WTC11 (cell line): ENCODE results near the gene SCN9A. TPM values are rescaled to one million over a fixed set of nuclear protein-coding genes. Genes with fewer than 3 reads are reported as not detected.
A peak's percentile ranks its signal among the peaks of the same experiment; 100 is the strongest.

ENCODE experiments used
- ATAC-seq: fragments of 200-7000 bp; cut with Tn5 transposase; 2 replicates; pipeline ENCODE4 v1.10.0; 2021; ENCODE audit warnings: mild to moderate bottlenecking, moderate library complexity
- CTCF ChIA-PET: fragments of 300-600 bp; sonication (Branson Sonifier 250); formaldehyde crosslinking; loops from one replicate; lab custom pipeline; 2021; ENCODE audit warnings: antibody characterized with exemption; lab: Charles Lee
- POLR2A ChIA-PET: fragments of 350-600 bp; sonication (Branson Sonifier 250); formaldehyde crosslinking; loops from one replicate; lab custom pipeline; 2021; ENCODE audit warnings: antibody characterized with exemption; lab: Charles Lee
- DNase-seq: peaks from one replicate; pipeline ENCODE4 v3.0.0; 2021; ENCODE audit warnings: low spot score
- H3K27ac Mint-ChIP-seq: 2 replicates; pipeline ENCODE4 v1.8.0; 2021; ENCODE audit warnings: mixed read lengths
- H3K27me3 Mint-ChIP-seq: 2 replicates; pipeline ENCODE4 v1.8.0; 2021; ENCODE audit warnings: low read depth, mild to moderate bottlenecking, moderate library complexity, mixed read lengths
- H3K36me3 Mint-ChIP-seq: 2 replicates; pipeline ENCODE4 v1.8.0; 2021; ENCODE audit warnings: mixed read lengths
- H3K4me1 Mint-ChIP-seq: 2 replicates; pipeline ENCODE4 v1.8.0; 2022; ENCODE audit warnings: mixed read lengths
- H3K4me3 Mint-ChIP-seq: 2 replicates; pipeline ENCODE4 v1.8.0; 2021; ENCODE audit warnings: mild to moderate bottlenecking, moderate library complexity, mixed read lengths
- H3K9me3 Mint-ChIP-seq: 2 replicates; pipeline ENCODE4 v1.8.0; 2021; ENCODE audit warnings: mixed read lengths
- CREB1 ChIP-seq: sonication (generic); formaldehyde crosslinking; IDR thresholded peaks from 2 replicates; pipeline ENCODE4 v1.8.0; 2023; ENCODE audit warnings: mild to moderate bottlenecking, missing genetic modification reagents
- CREM ChIP-seq: sonication (generic); formaldehyde crosslinking; IDR thresholded peaks from 2 replicates; pipeline ENCODE4 v1.8.1; 2022; ENCODE audit warnings: mild to moderate bottlenecking, missing genetic modification reagents, moderate library complexity
- ELF4 ChIP-seq: sonication (generic); formaldehyde crosslinking; IDR thresholded peaks from 2 replicates; pipeline ENCODE4 v1.8.1; 2022; ENCODE audit warnings: low read depth, mild to moderate bottlenecking, moderate library complexity, missing genetic modification reagents
- FOXP1 ChIP-seq: sonication (generic); formaldehyde crosslinking; IDR thresholded peaks from 2 replicates; pipeline ENCODE4 v1.8.0; 2022; ENCODE audit warnings: missing genetic modification reagents, mild to moderate bottlenecking, moderate library complexity, borderline replicate concordance
- GRHL2 ChIP-seq: fragments of 250-450 bp; sonication (Bioruptor Pico); IDR thresholded peaks from 2 replicates; pipeline ENCODE4 v1.8.0; 2022; ENCODE audit warnings: mild to moderate bottlenecking, moderate library complexity; ENCODE audit not compliant: insufficient replicate concordance, severe bottlenecking
- GTF2I ChIP-seq: fragments of 250-450 bp; sonication (Bioruptor Pico); conservative IDR thresholded peaks from 2 replicates; pipeline ENCODE4 v1.4.0; 2021; ENCODE audit warnings: mild to moderate bottlenecking
- IRF2 ChIP-seq: sonication (generic); formaldehyde crosslinking; IDR thresholded peaks from 2 replicates; pipeline ENCODE4 v1.8.0; 2022; ENCODE audit warnings: low read depth, missing genetic modification reagents, borderline replicate concordance
- MYBL2 ChIP-seq: sonication (generic); formaldehyde crosslinking; IDR thresholded peaks from 2 replicates; pipeline ENCODE4 v1.8.1; 2023; ENCODE audit warnings: mild to moderate bottlenecking, moderate library complexity, missing genetic modification reagents
- PREB ChIP-seq: sonication (generic); formaldehyde crosslinking; IDR thresholded peaks from 2 replicates; pipeline ENCODE4 v1.8.1; 2022; ENCODE audit warnings: mild to moderate bottlenecking, missing genetic modification reagents, moderate library complexity, borderline replicate concordance
- PRRX2 ChIP-seq: fragments of 250-450 bp; sonication (Bioruptor Pico); IDR thresholded peaks from 2 replicates; pipeline ENCODE4 v1.8.0; 2021; ENCODE audit warnings: mild to moderate bottlenecking
- RELA ChIP-seq: sonication (generic); formaldehyde crosslinking; IDR thresholded peaks from 2 replicates; pipeline ENCODE4 v1.8.1; 2022; ENCODE audit warnings: missing genetic modification reagents, mild to moderate bottlenecking, borderline replicate concordance
- SMAD3 ChIP-seq: sonication (generic); formaldehyde crosslinking; IDR thresholded peaks from 2 replicates; pipeline ENCODE4 v1.8.0; 2022; ENCODE audit warnings: missing genetic modification reagents, mild to moderate bottlenecking, borderline replicate concordance
- SMAD4 ChIP-seq: sonication (generic); formaldehyde crosslinking; IDR thresholded peaks from 2 replicates; pipeline ENCODE4 v1.8.0; 2022; ENCODE audit warnings: mild to moderate bottlenecking, missing genetic modification reagents
- TEAD1 ChIP-seq: sonication (generic); formaldehyde crosslinking; IDR thresholded peaks from 2 replicates; pipeline ENCODE4 v1.8.0; 2022; ENCODE audit warnings: mild to moderate bottlenecking, missing genetic modification reagents
- TEAD4 ChIP-seq: sonication (generic); formaldehyde crosslinking; IDR thresholded peaks from 2 replicates; pipeline ENCODE4 v1.8.0; 2022; ENCODE audit warnings: mild to moderate bottlenecking, missing genetic modification reagents
- TP53 ChIP-seq: sonication (generic); formaldehyde crosslinking; IDR thresholded peaks from 2 replicates; pipeline ENCODE4 v1.8.1; 2023; ENCODE audit warnings: mild to moderate bottlenecking, missing genetic modification reagents
- ZNF219 ChIP-seq: sonication (generic); formaldehyde crosslinking; IDR thresholded peaks from 2 replicates; pipeline ENCODE4 v1.8.0; 2023; ENCODE audit warnings: missing genetic modification reagents, mild to moderate bottlenecking, borderline replicate concordance
- ZNF317 ChIP-seq: sonication (generic); formaldehyde crosslinking; IDR thresholded peaks from 2 replicates; pipeline ENCODE4 v1.8.1; 2023; ENCODE audit warnings: low read depth, mild to moderate bottlenecking, moderate library complexity, missing genetic modification reagents, borderline replicate concordance
- ZNF416 ChIP-seq: fragments of 250-450 bp; sonication (Bioruptor Pico); IDR thresholded peaks from 2 replicates; pipeline ENCODE4 v1.9.0; 2021; ENCODE audit warnings: mild to moderate bottlenecking, inconsistent platforms
- ZNF512 ChIP-seq: sonication (generic); formaldehyde crosslinking; IDR thresholded peaks from 2 replicates; pipeline ENCODE4 v1.8.1; 2022; ENCODE audit warnings: missing genetic modification reagents, borderline replicate concordance
- total RNA-seq: library from RNA; stranded (reverse); gene quantifications from 3 replicates; pipeline ENCODE4 v1.2.3, GENCODE V29; 2021
- TF ChIP-seq, protein P1 (sequence below): sonication (generic); formaldehyde crosslinking; IDR thresholded peaks from 2 replicates; pipeline ENCODE4 v1.8.0; 2022; ENCODE audit warnings: mild to moderate bottlenecking, missing genetic modification reagents
- TF ChIP-seq, protein P2 (sequence below): sonication (generic); formaldehyde crosslinking; IDR thresholded peaks from 2 replicates; pipeline ENCODE4 v1.8.0; 2023; ENCODE audit warnings: mild to moderate bottlenecking, missing genetic modification reagents
- TF ChIP-seq, protein P3 (sequence below): sonication (generic); formaldehyde crosslinking; IDR thresholded peaks from 2 replicates; pipeline ENCODE4 v1.8.0; 2022; ENCODE audit warnings: mild to moderate bottlenecking, missing genetic modification reagents
- TF ChIP-seq, protein P4 (sequence below): sonication (generic); formaldehyde crosslinking; conservative IDR thresholded peaks from 2 replicates; pipeline ENCODE4 v1.8.1; 2022; ENCODE audit warnings: mild to moderate bottlenecking, missing genetic modification reagents
- TF ChIP-seq, protein P5 (sequence below): sonication (generic); formaldehyde crosslinking; IDR thresholded peaks from 2 replicates; pipeline ENCODE4 v1.8.1; 2023; ENCODE audit warnings: mild to moderate bottlenecking, missing genetic modification reagents

SCN9A gene
- total RNA-seq, 1 experiment from 2014 or later: 7.3 TPM

DNA sequence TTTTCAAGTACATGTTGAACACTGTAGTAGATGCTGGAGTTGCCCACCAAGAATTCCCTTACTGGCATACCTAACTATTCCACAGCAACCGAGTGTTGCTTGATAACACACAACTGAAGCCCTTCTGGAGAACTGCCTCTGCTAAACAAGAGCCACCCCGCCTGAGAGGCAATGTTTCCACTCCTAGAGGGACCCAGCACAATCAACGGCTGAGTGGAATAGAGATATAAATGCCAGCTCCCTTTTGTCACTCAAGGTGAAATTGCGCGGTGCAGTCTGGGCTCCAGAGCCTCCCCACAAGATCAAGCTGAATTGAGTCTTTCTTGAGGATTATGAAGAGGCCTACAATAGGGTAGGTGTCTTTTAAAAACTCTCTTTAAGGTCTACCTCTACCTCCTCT, 49.1 kb upstream of the SCN9A start (continued):
- TF ChIP-seq PREB (CRISPR knock-in tag) (no peak), TEAD4 (CRISPR knock-in tag) (no peak), ZNF317 (no peak), IRF2 (CRISPR knock-in tag) (no peak)
- TF ChIP-seq, protein P1, sequence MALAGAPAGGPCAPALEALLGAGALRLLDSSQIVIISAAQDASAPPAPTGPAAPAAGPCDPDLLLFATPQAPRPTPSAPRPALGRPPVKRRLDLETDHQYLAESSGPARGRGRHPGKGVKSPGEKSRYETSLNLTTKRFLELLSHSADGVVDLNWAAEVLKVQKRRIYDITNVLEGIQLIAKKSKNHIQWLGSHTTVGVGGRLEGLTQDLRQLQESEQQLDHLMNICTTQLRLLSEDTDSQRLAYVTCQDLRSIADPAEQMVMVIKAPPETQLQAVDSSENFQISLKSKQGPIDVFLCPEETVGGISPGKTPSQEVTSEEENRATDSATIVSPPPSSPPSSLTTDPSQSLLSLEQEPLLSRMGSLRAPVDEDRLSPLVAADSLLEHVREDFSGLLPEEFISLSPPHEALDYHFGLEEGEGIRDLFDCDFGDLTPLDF (CRISPR knock-in tag): no peak
- TF ChIP-seq, all 79 proteins: peak for 0

- H3K27me3 Mint-ChIP-seq: no peaks in the 10 kb centered on the region
- TF ChIP-seq SMAD4 (no peak), ZNF416 (CRISPR knock-in tag) (no peak), SMAD3 (CRISPR knock-in tag) (no peak), ZNF219 (CRISPR knock-in tag) (no peak), ZNF512 (no peak), RELA (CRISPR knock-in tag) (no peak), TEAD1 (CRISPR knock-in tag) (no peak), TP53 (CRISPR knock-in tag) (no peak), MYBL2 (CRISPR knock-in tag) (no peak), CREM (no peak), ELF4 (CRISPR knock-in tag) (no peak), PRRX2 (CRISPR knock-in tag) (no peak), GRHL2 (CRISPR knock-in tag) (no peak), GTF2I (CRISPR knock-in tag) (no peak), FOXP1 (CRISPR knock-in tag) (no peak), CREB1 (no peak)
- TF ChIP-seq, protein P2, sequence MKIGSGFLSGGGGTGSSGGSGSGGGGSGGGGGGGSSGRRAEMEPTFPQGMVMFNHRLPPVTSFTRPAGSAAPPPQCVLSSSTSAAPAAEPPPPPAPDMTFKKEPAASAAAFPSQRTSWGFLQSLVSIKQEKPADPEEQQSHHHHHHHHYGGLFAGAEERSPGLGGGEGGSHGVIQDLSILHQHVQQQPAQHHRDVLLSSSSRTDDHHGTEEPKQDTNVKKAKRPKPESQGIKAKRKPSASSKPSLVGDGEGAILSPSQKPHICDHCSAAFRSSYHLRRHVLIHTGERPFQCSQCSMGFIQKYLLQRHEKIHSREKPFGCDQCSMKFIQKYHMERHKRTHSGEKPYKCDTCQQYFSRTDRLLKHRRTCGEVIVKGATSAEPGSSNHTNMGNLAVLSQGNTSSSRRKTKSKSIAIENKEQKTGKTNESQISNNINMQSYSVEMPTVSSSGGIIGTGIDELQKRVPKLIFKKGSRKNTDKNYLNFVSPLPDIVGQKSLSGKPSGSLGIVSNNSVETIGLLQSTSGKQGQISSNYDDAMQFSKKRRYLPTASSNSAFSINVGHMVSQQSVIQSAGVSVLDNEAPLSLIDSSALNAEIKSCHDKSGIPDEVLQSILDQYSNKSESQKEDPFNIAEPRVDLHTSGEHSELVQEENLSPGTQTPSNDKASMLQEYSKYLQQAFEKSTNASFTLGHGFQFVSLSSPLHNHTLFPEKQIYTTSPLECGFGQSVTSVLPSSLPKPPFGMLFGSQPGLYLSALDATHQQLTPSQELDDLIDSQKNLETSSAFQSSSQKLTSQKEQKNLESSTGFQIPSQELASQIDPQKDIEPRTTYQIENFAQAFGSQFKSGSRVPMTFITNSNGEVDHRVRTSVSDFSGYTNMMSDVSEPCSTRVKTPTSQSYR (CRISPR knock-in tag): no peak
- TF ChIP-seq, protein P3, sequence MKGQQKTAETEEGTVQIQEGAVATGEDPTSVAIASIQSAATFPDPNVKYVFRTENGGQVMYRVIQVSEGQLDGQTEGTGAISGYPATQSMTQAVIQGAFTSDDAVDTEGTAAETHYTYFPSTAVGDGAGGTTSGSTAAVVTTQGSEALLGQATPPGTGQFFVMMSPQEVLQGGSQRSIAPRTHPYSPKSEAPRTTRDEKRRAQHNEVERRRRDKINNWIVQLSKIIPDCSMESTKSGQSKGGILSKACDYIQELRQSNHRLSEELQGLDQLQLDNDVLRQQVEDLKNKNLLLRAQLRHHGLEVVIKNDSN: no peak
- TF ChIP-seq, protein P4, sequence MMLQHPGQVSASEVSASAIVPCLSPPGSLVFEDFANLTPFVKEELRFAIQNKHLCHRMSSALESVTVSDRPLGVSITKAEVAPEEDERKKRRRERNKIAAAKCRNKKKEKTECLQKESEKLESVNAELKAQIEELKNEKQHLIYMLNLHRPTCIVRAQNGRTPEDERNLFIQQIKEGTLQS: no peak
- TF ChIP-seq, protein P5, sequence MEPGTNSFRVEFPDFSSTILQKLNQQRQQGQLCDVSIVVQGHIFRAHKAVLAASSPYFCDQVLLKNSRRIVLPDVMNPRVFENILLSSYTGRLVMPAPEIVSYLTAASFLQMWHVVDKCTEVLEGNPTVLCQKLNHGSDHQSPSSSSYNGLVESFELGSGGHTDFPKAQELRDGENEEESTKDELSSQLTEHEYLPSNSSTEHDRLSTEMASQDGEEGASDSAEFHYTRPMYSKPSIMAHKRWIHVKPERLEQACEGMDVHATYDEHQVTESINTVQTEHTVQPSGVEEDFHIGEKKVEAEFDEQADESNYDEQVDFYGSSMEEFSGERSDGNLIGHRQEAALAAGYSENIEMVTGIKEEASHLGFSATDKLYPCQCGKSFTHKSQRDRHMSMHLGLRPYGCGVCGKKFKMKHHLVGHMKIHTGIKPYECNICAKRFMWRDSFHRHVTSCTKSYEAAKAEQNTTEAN (CRISPR knock-in tag): no peak
- ChIA-PET POLR2A (no interaction called here), CTCF (interaction anchor here (0.6 to 1.2 kb wide), 14 partner anchors 9 to 362 kb away, joined by 3 to 15 read pairs (median 4); partner anchors contain the start of genes SCN1A and SCN9A)
- no peaks in the 10 kb centered on the region for H3K36me3 Mint-ChIP-seq
- no peak overlapping the region for H3K4me3 Mint-ChIP-seq
- no peaks in the 10 kb centered on the region for H3K9me3 Mint-ChIP-seq
- ATAC-seq: peak; percentile 77
- no peak overlapping the region for H3K27ac Mint-ChIP-seq
- DNase-seq: no peak
- no peaks in the 10 kb centered on the region for H3K4me1 Mint-ChIP-seq
Measured at GRCh38 chr2:166419616-166419934, 43.8 kb upstream of the SCN9A start.
